HepG2 (cell line): ENCODE measurements around the gene PPFIA4. TPM values are rescaled to one million over a fixed set of nuclear protein-coding genes. Genes with fewer than 3 reads are reported as not detected.

Experiments
- ATF7 ChIP-seq, 2 experiments: fragments of 450-650 bp in 1 of 2; sonication (generic) in 1 of 2; formaldehyde crosslinking in 1 of 2; IDR thresholded peaks; 2 replicates each; pipeline versions ENCODE4 v1.4.0 to v1.6.1; 2016 to 2020; ENCODE audit warnings: antibody characterized with exemption in 1 of 2, mild to moderate bottlenecking in 1 of 2, missing genetic modification reagents in 1 of 2
- EED ChIP-seq: sonication (generic); formaldehyde crosslinking; IDR thresholded peaks from 2 replicates; pipeline ENCODE4 v1.5.0; 2020; ENCODE audit warnings: mild to moderate bottlenecking, missing genetic modification reagents
- ESRRA ChIP-seq: sonication (generic); formaldehyde crosslinking; IDR thresholded peaks from 2 replicates; pipeline ENCODE4 v1.5.1; 2020; ENCODE audit warnings: mild to moderate bottlenecking, low read depth, missing genetic modification reagents
- FOXP4 ChIP-seq: sonication (generic); formaldehyde crosslinking; IDR thresholded peaks from 2 replicates; pipeline ENCODE4 v1.4.0; 2020; ENCODE audit warnings: missing genetic modification reagents
- HMGXB4 ChIP-seq, 2 experiments: sonication (generic) in 1 of 2; formaldehyde crosslinking in 1 of 2; IDR thresholded peaks; 2 replicates each; pipeline versions ENCODE4 v1.4.0 to v1.6.1; 2018 to 2020; ENCODE audit warnings: missing genetic modification reagents in 2 of 2, borderline replicate concordance in 1 of 2, low read depth in 1 of 2, mild to moderate bottlenecking in 1 of 2, missing biosample characterization in 1 of 2
- MBNL3 ChIP-seq: fragments of 250-450 bp; sonication (Bioruptor Pico); conservative IDR thresholded peaks from 2 replicates; pipeline ENCODE4 v1.8.0; 2022; ENCODE audit warnings: mild to moderate bottlenecking, inconsistent platforms
- MYPOP ChIP-seq: sonication (generic); formaldehyde crosslinking; IDR thresholded peaks from 2 replicates; pipeline ENCODE4 v1.8.1; 2023; ENCODE audit warnings: mild to moderate bottlenecking, moderate library complexity, missing genetic modification reagents
- NFRKB ChIP-seq: fragments of 450-650 bp; IDR thresholded peaks from 2 replicates; pipeline ENCODE4 v1.6.1; 2017
- PBX3 ChIP-seq: sonication (generic); formaldehyde crosslinking; IDR thresholded peaks from 2 replicates; pipeline ENCODE4 v1.8.1; 2023; ENCODE audit warnings: missing genetic modification reagents, inconsistent platforms, borderline replicate concordance
- TBP ChIP-seq: sonication (generic); formaldehyde crosslinking; IDR thresholded peaks from 2 replicates; pipeline ENCODE4 v1.5.0; 2020; ENCODE audit warnings: missing genetic modification reagents
- ZBTB10 ChIP-seq: sonication (generic); formaldehyde crosslinking; IDR thresholded peaks from 2 replicates; pipeline ENCODE4 v1.4.0; 2020; ENCODE audit warnings: missing genetic modification reagents, borderline replicate concordance
- ZBTB26 ChIP-seq: IDR thresholded peaks from 2 replicates; pipeline ENCODE4 v1.6.1; 2016; ENCODE audit warnings: missing compliant biosample characterization, missing genetic modification reagents, borderline replicate concordance
- ZFY ChIP-seq: sonication (generic); formaldehyde crosslinking; IDR thresholded peaks from 2 replicates; pipeline ENCODE4 v1.4.0; 2020; ENCODE audit warnings: missing genetic modification reagents
- ZNF33A ChIP-seq: sonication (generic); formaldehyde crosslinking; IDR thresholded peaks from 2 replicates; pipeline ENCODE4 v1.5.1; 2020; ENCODE audit warnings: missing genetic modification reagents, mild to moderate bottlenecking, moderate library complexity, borderline replicate concordance
- ZNF670 ChIP-seq: sonication (generic); formaldehyde crosslinking; IDR thresholded peaks from 2 replicates; pipeline ENCODE4 v1.8.0; 2022; ENCODE audit warnings: mild to moderate bottlenecking, missing genetic modification reagents, borderline replicate concordance
- ZNF674 ChIP-seq: sonication (generic); formaldehyde crosslinking; IDR thresholded peaks from 2 replicates; pipeline ENCODE4 v1.5.0; 2020; ENCODE audit warnings: low read depth, mild to moderate bottlenecking, missing genetic modification reagents
- polyA plus RNA-seq, 8 experiments: library from polyadenylated mRNA; depleted of rRNA in 3 of 8; stranded (reverse) in 7 of 8; unstranded in 1 of 8; fragments of >200 nt; fragmentation: Illumina TruSeq in 4 of 8; extraction: Trizol in 4 of 8; gene quantifications; 2 replicates each; pipeline versions ENCODE4 v1.2.1 to v1.2.3, GENCODE V29; 2011 to 2016; ENCODE audit warnings: low read depth in 4 of 8, missing spikeins in 1 of 8, mixed read lengths in 1 of 8; ENCODE audit not compliant: insufficient read depth in 1 of 8
- total RNA-seq, 5 experiments: library from RNA; depleted of rRNA; stranded (reverse); fragments of >200 nt; fragmentation: Illumina TruSeq; extraction: Trizol; gene quantifications; 2 replicates each; pipeline ENCODE4 v1.2.3, GENCODE V29; 2016; ENCODE audit warnings: low read depth in 1 of 5

PPFIA4 gene
- total and polyA plus RNA-seq, 2 of the 13 experiments (the other 11 are each of a cell fraction or from before 2014, with no cell fraction given) = 6.4 TPM; not detected in 1

- TF ChIP-seq MYPOP (CRISPR knock-in tag) (no peak), ZBTB26 (CRISPR knock-in tag) (peak; percentile 72; the same call in 1 of the 2 replicates), ZNF33A (0 out of 2 replicates have a peak, but pooled peaks have one; percentile 37), TBP (CRISPR knock-in tag) (no peak), ZNF674 (no peak), ATF7 (IDR thresholded peaks at IDR 0.05) (peak; percentile 67), ATF7 (CRISPR knock-in tag; IDR thresholded peaks at IDR 0.05) (no peak), NFRKB (no peak), ESRRA (CRISPR knock-in tag) (peak; percentile 77), ZBTB10 (CRISPR knock-in tag) (no peak), HMGXB4 (CRISPR knock-in tag; IDR thresholded peaks at IDR 0.05; ENCODE audit: borderline replicate concordance in 1 of 2, low read depth in 1 of 2) (peak; percentile 61 to 82; a peak in 3 of 4 replicates), MBNL3 (CRISPR knock-in tag) (no peak), EED (CRISPR knock-in tag) (peak; percentile 84; the same call in 1 of the 2 replicates), ZFY (CRISPR knock-in tag) (peak; percentile 86), PBX3 (CRISPR knock-in tag) (no peak), ZNF670 (CRISPR knock-in tag) (no peak), FOXP4 (no peak)
These were observed 19.1 kb upstream of the PPFIA4 start, which contains the start of gene TMEM183A (continued) for GRCh38 chr1:203006948-203007871.
